Measurements from ENCODE around the gene TLCD3B.
A peak's percentile ranks its signal among the peaks of the same experiment; 100 is the strongest.
"Not testable (repeated sequence)": the region's sequence is repeated elsewhere in the genome, so short reads cannot be mapped to it uniquely, and the experiment has no call there.

The TLCD3B gene

GRCh38 chr16:30025156-30025555 is 5.9 kb downstream of the TLCD3B start:
- no peak for DNase-seq

GRCh38 chr16:30024451-30024850 is 6.6 kb downstream of the TLCD3B start:
- no peak for DNase-seq

- no peak for DNase-seq
These were observed 7.5 kb downstream of the TLCD3B start for GRCh38 chr16:30023586-30023985.

- DNase-seq, result no peak
These were observed 8.2 kb downstream of the TLCD3B start, which contains the start of gene C16orf92 for GRCh38 chr16:30022887-30023286. TSS of gene C16orf92 (plus strand) at chr16:30023198. CDS start at chr16:30023341, 143 bp downstream.

GRCh38 chr16:30018731-30019158 is 12.3 kb downstream of the TLCD3B start:
- no peak for DNase-seq

- DNase-seq, result not testable (repeated sequence)
These were observed 13.1 kb downstream of the TLCD3B start for GRCh38 chr16:30017937-30018336.

GRCh38 chr16:30017277-30017656 is 13.8 kb downstream of the TLCD3B start:
- no peak for DNase-seq

GRCh38 chr16:30016555-30017276 is 14.4 kb downstream of the TLCD3B start:
- DNase-seq, result no peak

GRCh38 chr16:30015450-30015849 is 15.6 kb downstream of the TLCD3B start:
- not testable (repeated sequence) for DNase-seq

- DNase-seq, result not testable (repeated sequence)
These were observed 18.5 kb downstream of the TLCD3B start for GRCh38 chr16:30012598-30012997.

- no peak for DNase-seq
These were observed 19.2 kb downstream of the TLCD3B start for GRCh38 chr16:30011714-30012504.

GRCh38 chr16:30010844-30011713 is 20.0 kb downstream of the TLCD3B start, which contains the start of gene DOC2A:
TSS of gene DOC2A (minus strand) at chr16:30011027. CDS start at chr16:30010222, 805 bp downstream.
- DNase-seq, result peak in 1 of 2 donors; percentile 37

GRCh38 chr16:30009990-30010843 is 20.9 kb downstream of the TLCD3B start:
- DNase-seq, result no peak

GRCh38 chr16:30009085-30009862 is 21.8 kb downstream of the TLCD3B start:
- no peak for DNase-seq

- DNase-seq, result no peak
These were observed 23.6 kb downstream of the TLCD3B start for GRCh38 chr16:30007378-30007895.

GRCh38 chr16:30006659-30007377 is 24.3 kb downstream of the TLCD3B start:
- no peak for DNase-seq

- DNase-seq, result no peak
These were observed 25.0 kb downstream of the TLCD3B start for GRCh38 chr16:30006095-30006473.

- DNase-seq, result peak; percentile 42 to 57
These were observed 25.6 kb downstream of the TLCD3B start for GRCh38 chr16:30005341-30006094.

- DNase-seq, result no peak
These were observed 26.2 kb downstream of the TLCD3B start for GRCh38 chr16:30004811-30005242.
